NOMO-1 treated with DMSO at 0.1 percent for 48 hours (cell line): ENCODE data around the gene FOXC1.

Source experiments
- DNase-seq: peaks from one replicate; lab custom pipeline; 2025; ENCODE audit not compliant: unreplicated experiment; lab: John Stamatoyannopoulos, UW

The FOXC1 gene

GRCh38 chr6:1584146-1584545, 25.6 kb upstream of the FOXC1 start:
- DNase-seq = no peak

GRCh38 chr6:1584996-1585668, 24.6 kb upstream of the FOXC1 start:
- no peak for DNase-seq

GRCh38 chr6:1585669-1586049, 24.1 kb upstream of the FOXC1 start:
- DNase-seq = no peak

GRCh38 chr6:1586256-1586655, 23.5 kb upstream of the FOXC1 start:
- DNase-seq = no peak

GRCh38 chr6:1586861-1587450, 22.8 kb upstream of the FOXC1 start:
- no peak for DNase-seq

- no peak for DNase-seq
These were observed 22.2 kb upstream of the FOXC1 start for GRCh38 chr6:1587546-1587945.

GRCh38 chr6:1587977-1588376, 21.7 kb upstream of the FOXC1 start:
- DNase-seq = no peak

GRCh38 chr6:1589208-1589607, 20.5 kb upstream of the FOXC1 start:
- DNase-seq = no peak

GRCh38 chr6:1590580-1590979, 19.1 kb upstream of the FOXC1 start:
- DNase-seq = no peak

- no peak for DNase-seq
These were observed 18.5 kb upstream of the FOXC1 start for GRCh38 chr6:1591243-1591642.

- no peak for DNase-seq
These were observed 17.8 kb upstream of the FOXC1 start for GRCh38 chr6:1591926-1592325.

GRCh38 chr6:1592852-1593251, 16.9 kb upstream of the FOXC1 start:
- no peak for DNase-seq

GRCh38 chr6:1593286-1593957, 16.3 kb upstream of the FOXC1 start:
- DNase-seq = no peak

- DNase-seq = no peak
These were observed 15.8 kb upstream of the FOXC1 start for GRCh38 chr6:1593958-1594314.

GRCh38 chr6:1594445-1595200, 15.1 kb upstream of the FOXC1 start:
- no peak for DNase-seq

- no peak for DNase-seq
These were observed 14.2 kb upstream of the FOXC1 start for GRCh38 chr6:1595271-1596087.

- peak; percentile 55 for DNase-seq
These were observed 13.4 kb upstream of the FOXC1 start for GRCh38 chr6:1596088-1596852.

GRCh38 chr6:1597121-1597744, 12.5 kb upstream of the FOXC1 start:
- no peak for DNase-seq

- DNase-seq = no peak
These were observed 11.8 kb upstream of the FOXC1 start for GRCh38 chr6:1597924-1598323.

GRCh38 chr6:1598433-1598832, 11.3 kb upstream of the FOXC1 start:
- no peak for DNase-seq
